Mesendoderm (in vitro differentiated cells): ENCODE data around the gene TTC27.
A peak's percentile ranks its signal among the peaks of the same experiment; 100 is the strongest.

ENCODE experiments used
- DNase-seq: peaks from one replicate; pipeline ENCODE4 v3.0.0; 2013
- H2AK5ac ChIP-seq: 2 replicates; pipeline ENCODE4 v1.6.1; 2013; ENCODE audit warnings: low read length, inconsistent platforms
- H2BK120ac ChIP-seq: 2 replicates; pipeline ENCODE4 v1.6.1; 2013; ENCODE audit warnings: low read depth, mild to moderate bottlenecking, low read length, moderate library complexity, mixed read lengths
- H2BK15ac ChIP-seq: replicated peaks from 2 replicates; pipeline ENCODE4 v1.6.1; 2013; ENCODE audit warnings: low read depth, mild to moderate bottlenecking, moderate library complexity
- H2BK5ac ChIP-seq: 2 replicates; pipeline ENCODE4 v1.6.1; 2013; ENCODE audit warnings: low read length, inconsistent platforms
- H3K18ac ChIP-seq: 2 replicates; pipeline ENCODE4 v1.6.1; 2013; ENCODE audit warnings: mild to moderate bottlenecking, low read length, mixed read lengths
- H3K23ac ChIP-seq: one replicate; pipeline ENCODE4 v1.6.1; 2013; ENCODE audit warnings: low read length
- H3K27ac ChIP-seq: 2 replicates; pipeline ENCODE4 v1.5.1; 2013; ENCODE audit warnings: low read depth, mild to moderate bottlenecking, inconsistent platforms, low read length, moderate library complexity
- H3K27me3 ChIP-seq: 2 replicates; pipeline ENCODE4 v1.6.1; 2013; ENCODE audit warnings: low read length, control low read depth, mild to moderate bottlenecking, inconsistent platforms; ENCODE audit not compliant: insufficient read depth, poor library complexity
- H3K36me3 ChIP-seq: 2 replicates; pipeline ENCODE4 v1.6.1; 2013; ENCODE audit warnings: low read length, inconsistent platforms; ENCODE audit not compliant: control insufficient read depth, insufficient read depth
- H3K4ac ChIP-seq: one replicate; pipeline ENCODE4 v1.6.1; 2013; ENCODE audit warnings: low read depth, mild to moderate bottlenecking, low read length, moderate library complexity
- H3K4me1 ChIP-seq: 2 replicates; pipeline ENCODE4 v1.6.1; 2013; ENCODE audit warnings: low read depth, low read length, inconsistent platforms; ENCODE audit not compliant: control insufficient read depth
- H3K4me2 ChIP-seq: 2 replicates; pipeline ENCODE4 v1.6.1; 2013; ENCODE audit warnings: low read length
- H3K4me3 ChIP-seq: 2 replicates; pipeline ENCODE4 v1.5.1; 2013; ENCODE audit warnings: mild to moderate bottlenecking, low read length
- H3K56ac ChIP-seq: one replicate; pipeline ENCODE4 v1.6.1; 2013; ENCODE audit warnings: low read length
- H3K79me1 ChIP-seq: 2 replicates; pipeline ENCODE4 v1.6.1; 2013; ENCODE audit warnings: low read length, inconsistent platforms
- H3K79me2 ChIP-seq: 2 replicates; pipeline ENCODE4 v1.6.1; 2013; ENCODE audit warnings: mild to moderate bottlenecking, low read length; ENCODE audit not compliant: control insufficient read depth, insufficient read depth
- H3K9ac ChIP-seq: 2 replicates; pipeline ENCODE4 v1.6.1; 2013; ENCODE audit warnings: low read length, inconsistent platforms
- H4K5ac ChIP-seq: one replicate; pipeline ENCODE4 v1.6.1; 2013; ENCODE audit warnings: low read length
- H4K8ac ChIP-seq: one replicate; pipeline ENCODE4 v1.6.1; 2013; ENCODE audit warnings: low read depth, mild to moderate bottlenecking, control low read depth, low read length, moderate library complexity
- WGBS: extraction: QIAGEN DNeasy Blood & Tissue Kit; methylation state at CpG from one replicate; pipeline ENCODE4 v1.1.7; 2013; ENCODE audit warnings: low lambda C conversion rate, missing lambda C conversion rate; ENCODE audit not compliant: insufficient coverage; ENCODE audit errors: extremely low coverage; 5-methylcytosine and 5-hydroxymethylcytosine counted together

The TTC27 gene

GRCh38 chr2:32715391-32715841, 87.6 kb downstream of the TTC27 start:
- Histone ChIP-seq H4K5ac (no peak overlapping the region), H3K27me3 (no peaks in the 10 kb centered on the region), H2BK120ac (no peak overlapping the region), H3K4me2 (no peak overlapping the region), H3K56ac (no peak overlapping the region), H3K23ac (no peak overlapping the region), H3K27ac (no peak overlapping the region), H3K4ac (no peak overlapping the region), H4K8ac (no peak overlapping the region), H3K9ac (no peak overlapping the region), H3K36me3 (no peaks in the 10 kb centered on the region), H2BK5ac (no peak overlapping the region), H3K4me1 (no peaks in the 10 kb centered on the region), H3K4me3 (no peak overlapping the region), H2BK15ac (no peak overlapping the region), H3K79me1 (no peaks in the 10 kb centered on the region), H3K18ac (no peak overlapping the region), H3K79me2 (no peaks in the 10 kb centered on the region), H2AK5ac (no peak overlapping the region)
- no CpG with 5 or more reads among the region's 4 CpGs for WGBS
- no peak for DNase-seq

GRCh38 chr2:32715981-32716380, 88.1 kb downstream of the TTC27 start:
- H2AK5ac ChIP-seq: no peak overlapping the region
- H3K18ac ChIP-seq: no peak overlapping the region
- no peak overlapping the region for H3K23ac ChIP-seq
- no peak overlapping the region for H3K4me2 ChIP-seq
- no peak for DNase-seq
- no peak overlapping the region for H3K56ac ChIP-seq
- H2BK5ac ChIP-seq: no peak overlapping the region
- H4K5ac ChIP-seq: no peak overlapping the region
- H2BK15ac ChIP-seq: no peak overlapping the region
- H3K4me1 ChIP-seq: no peaks in the 10 kb centered on the region
- H3K9ac ChIP-seq: no peak overlapping the region
- WGBS: no CpG with 5 or more reads among the region's 1 CpG
- H3K79me2 ChIP-seq: no peaks in the 10 kb centered on the region
- no peak overlapping the region for H2BK120ac ChIP-seq
- no peak overlapping the region for H3K4me3 ChIP-seq
- H3K27me3 ChIP-seq: no peaks in the 10 kb centered on the region
- H3K36me3 ChIP-seq: no peaks in the 10 kb centered on the region
- no peak overlapping the region for H4K8ac ChIP-seq
- H3K27ac ChIP-seq: no peak overlapping the region
- H3K4ac ChIP-seq: no peak overlapping the region
- H3K79me1 ChIP-seq: no peaks in the 10 kb centered on the region

GRCh38 chr2:32716598-32716997, 88.7 kb downstream of the TTC27 start:
- H3K23ac ChIP-seq: no peak overlapping the region
- no peak overlapping the region for H4K5ac ChIP-seq
- H3K4me1 ChIP-seq: no peaks in the 10 kb centered on the region
- H3K9ac ChIP-seq: no peak overlapping the region
- no peak overlapping the region for H3K27ac ChIP-seq
- H3K36me3 ChIP-seq: no peaks in the 10 kb centered on the region
- H4K8ac ChIP-seq: no peak overlapping the region
- DNase-seq: no peak
- H3K56ac ChIP-seq: no peak overlapping the region
- no peak overlapping the region for H2BK5ac ChIP-seq
- H2BK120ac ChIP-seq: no peak overlapping the region
- no peaks in the 10 kb centered on the region for H3K79me2 ChIP-seq
- H3K4ac ChIP-seq: no peak overlapping the region
- no peak overlapping the region for H3K4me2 ChIP-seq
- no peak overlapping the region for H2BK15ac ChIP-seq
- no peak overlapping the region for H3K18ac ChIP-seq
- no peak overlapping the region for H2AK5ac ChIP-seq
- no peaks in the 10 kb centered on the region for H3K79me1 ChIP-seq
- no peak overlapping the region for H3K4me3 ChIP-seq
- no peaks in the 10 kb centered on the region for H3K27me3 ChIP-seq

GRCh38 chr2:32718752-32719151, 90.9 kb downstream of the TTC27 start:
- Histone ChIP-seq H3K4me1 (no peaks in the 10 kb centered on the region), H3K79me1 (no peaks in the 10 kb centered on the region), H3K56ac (no peak overlapping the region), H2BK15ac (no peak overlapping the region), H3K9ac (no peak overlapping the region), H3K23ac (no peak overlapping the region), H4K5ac (no peak overlapping the region), H2AK5ac (no peak overlapping the region), H4K8ac (no peak overlapping the region), H3K18ac (no peak overlapping the region), H2BK120ac (no peak overlapping the region), H2BK5ac (no peak overlapping the region), H3K36me3 (no peaks in the 10 kb centered on the region), H3K4me2 (no peak overlapping the region), H3K4me3 (no peak overlapping the region), H3K27me3 (no peaks in the 10 kb centered on the region), H3K27ac (no peak overlapping the region), H3K79me2 (no peaks in the 10 kb centered on the region), H3K4ac (no peak overlapping the region)
- peak; percentile 30 for DNase-seq

GRCh38 chr2:32719430-32719829, 91.6 kb downstream of the TTC27 start:
- H2BK5ac ChIP-seq: no peak overlapping the region
- H3K4me1 ChIP-seq: no peaks in the 10 kb centered on the region
- H3K4me2 ChIP-seq: no peak overlapping the region
- no peak overlapping the region for H3K27ac ChIP-seq
- H3K79me1 ChIP-seq: no peaks in the 10 kb centered on the region
- no peak overlapping the region for H3K18ac ChIP-seq
- H3K4me3 ChIP-seq: no peak overlapping the region
- no peak for DNase-seq
- H2BK120ac ChIP-seq: no peak overlapping the region
- no peak overlapping the region for H4K5ac ChIP-seq
- WGBS: no CpG with 5 or more reads among the region's 2 CpGs
- no peak overlapping the region for H2AK5ac ChIP-seq
- H4K8ac ChIP-seq: no peak overlapping the region
- H3K36me3 ChIP-seq: no peaks in the 10 kb centered on the region
- H3K23ac ChIP-seq: no peak overlapping the region
- H3K56ac ChIP-seq: no peak overlapping the region
- no peak overlapping the region for H2BK15ac ChIP-seq
- no peak overlapping the region for H3K4ac ChIP-seq
- no peak overlapping the region for H3K9ac ChIP-seq
- no peaks in the 10 kb centered on the region for H3K79me2 ChIP-seq
- no peaks in the 10 kb centered on the region for H3K27me3 ChIP-seq

GRCh38 chr2:32719933-32720716, 92.3 kb downstream of the TTC27 start:
- Histone ChIP-seq H4K5ac (no peak overlapping the region), H3K4me2 (no peak overlapping the region), H2BK15ac (no peak overlapping the region), H2BK5ac (no peak overlapping the region), H3K18ac (no peak overlapping the region), H3K4me3 (no peak overlapping the region), H3K27ac (no peak overlapping the region), H3K27me3 (no peaks in the 10 kb centered on the region), H2BK120ac (no peak overlapping the region), H2AK5ac (no peak overlapping the region), H3K56ac (no peak overlapping the region), H3K23ac (no peak overlapping the region), H4K8ac (no peak overlapping the region), H3K9ac (no peak overlapping the region), H3K4me1 (no peaks in the 10 kb centered on the region), H3K79me1 (no peaks in the 10 kb centered on the region), H3K36me3 (no peaks in the 10 kb centered on the region), H3K4ac (no peak overlapping the region), H3K79me2 (no peaks in the 10 kb centered on the region)
- no peak for DNase-seq
- no CpG with 5 or more reads among the region's 1 CpG for WGBS
